IPS DF 19.7 (cell line): ENCODE measurements around the gene OR2M7.
"Not testable (repeated sequence)": the region's sequence is repeated elsewhere in the genome, so short reads cannot be mapped to it uniquely, and the experiment has no call there.

Experiments
- DNase-seq: peaks from one replicate; pipeline ENCODE4 v3.0.0-alpha.2; 2013; ENCODE audit warnings: low read depth, low spot score

OR2M7 gene, protein sequence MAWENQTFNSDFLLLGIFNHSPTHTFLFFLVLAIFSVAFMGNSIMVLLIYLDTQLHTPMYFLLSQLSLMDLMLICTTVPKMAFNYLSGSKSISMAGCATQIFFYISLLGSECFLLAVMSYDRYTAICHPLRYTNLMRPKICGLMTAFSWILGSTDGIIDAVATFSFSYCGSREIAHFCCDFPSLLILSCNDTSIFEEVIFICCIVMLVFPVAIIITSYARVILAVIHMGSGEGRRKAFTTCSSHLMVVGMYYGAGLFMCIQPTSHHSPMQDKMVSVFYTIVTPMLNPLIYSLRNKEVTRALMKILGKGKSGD

DNA sequence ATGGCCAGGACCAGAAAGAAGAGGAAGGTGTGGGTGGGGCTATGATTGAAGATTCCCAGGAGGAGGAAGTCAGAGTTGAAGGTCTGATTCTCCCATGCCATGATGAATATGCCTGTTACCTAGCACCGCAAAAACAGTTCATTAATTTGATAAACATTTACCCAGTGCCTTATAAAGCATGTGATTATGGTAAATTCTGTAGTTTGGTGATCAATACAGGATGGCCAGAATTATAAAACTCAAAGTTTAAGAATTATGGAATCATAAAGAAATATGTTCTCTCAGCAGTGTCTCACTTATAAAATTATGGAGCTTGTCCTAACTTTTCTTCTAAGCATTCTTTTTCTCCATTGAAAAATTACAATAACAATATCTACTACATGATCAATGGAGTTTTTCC lies at the start of gene OR2M7:
OR2M7 (minus strand) TSS at position 101 of the 400 bp plus-strand sequence; CDS start at position 101, 0 bp downstream.
- no peak for DNase-seq

DNA sequence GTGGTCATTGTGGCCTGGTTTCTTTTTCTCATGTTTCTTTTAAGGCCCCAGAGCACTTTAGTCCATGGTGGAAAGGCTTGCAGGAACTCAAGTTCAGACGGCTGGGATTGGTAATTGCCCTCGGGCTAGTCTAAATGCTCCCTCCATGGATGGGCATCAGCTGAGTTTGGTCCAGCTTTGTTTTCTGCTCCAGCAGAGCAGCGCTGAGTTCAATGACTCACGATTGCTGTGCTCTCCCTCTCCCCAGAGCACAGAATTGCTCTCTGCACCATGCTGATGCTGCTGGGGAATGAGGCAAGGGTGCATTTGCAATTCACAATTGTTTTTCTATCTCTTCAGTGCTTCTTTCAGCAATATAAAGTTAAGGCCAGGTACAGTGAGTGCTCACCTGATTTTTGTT lies 49.4 kb upstream of the OR2M7 start:
- DNase-seq = no peak

DNA sequence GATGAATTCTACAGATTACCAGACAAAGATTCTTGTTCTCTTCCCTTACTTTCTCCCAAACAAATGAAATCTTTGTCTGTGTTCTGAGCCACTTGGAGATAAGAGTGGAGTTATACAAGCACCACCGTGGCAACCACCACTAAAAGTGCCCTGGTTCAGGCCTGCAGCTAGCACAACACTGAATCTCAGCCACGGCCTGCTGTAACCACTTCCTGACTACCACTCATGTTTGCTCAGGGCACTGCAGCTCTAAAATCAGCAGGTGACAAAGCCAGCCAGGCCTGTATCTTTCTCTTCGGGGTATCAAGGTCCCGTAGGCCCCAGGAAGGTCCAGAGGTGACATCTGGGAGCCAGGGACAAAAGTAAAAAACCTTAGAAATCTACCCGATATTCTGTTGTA lies 48.0 kb upstream of the OR2M7 start:
- no peak for DNase-seq

DNA sequence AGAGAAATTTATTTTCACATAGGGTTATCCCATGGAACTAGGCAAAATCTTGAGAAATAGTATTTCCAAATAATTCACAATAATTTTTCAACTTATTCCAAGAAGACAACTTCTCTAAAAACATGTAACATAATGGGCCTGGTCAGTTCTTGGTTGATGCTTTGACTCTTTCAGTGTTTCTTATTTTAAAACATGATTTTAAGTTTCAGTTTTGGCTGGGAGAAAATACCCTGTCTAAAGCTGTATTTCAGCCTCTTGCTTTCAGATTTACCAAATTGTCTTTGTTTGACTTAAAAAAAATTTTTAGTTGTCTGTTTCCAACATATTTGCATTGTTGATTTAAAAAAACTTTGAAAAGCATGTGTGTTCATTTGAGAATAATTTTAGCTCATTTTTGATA lies 42.2 kb upstream of the OR2M7 start:
- no peak for DNase-seq

DNA sequence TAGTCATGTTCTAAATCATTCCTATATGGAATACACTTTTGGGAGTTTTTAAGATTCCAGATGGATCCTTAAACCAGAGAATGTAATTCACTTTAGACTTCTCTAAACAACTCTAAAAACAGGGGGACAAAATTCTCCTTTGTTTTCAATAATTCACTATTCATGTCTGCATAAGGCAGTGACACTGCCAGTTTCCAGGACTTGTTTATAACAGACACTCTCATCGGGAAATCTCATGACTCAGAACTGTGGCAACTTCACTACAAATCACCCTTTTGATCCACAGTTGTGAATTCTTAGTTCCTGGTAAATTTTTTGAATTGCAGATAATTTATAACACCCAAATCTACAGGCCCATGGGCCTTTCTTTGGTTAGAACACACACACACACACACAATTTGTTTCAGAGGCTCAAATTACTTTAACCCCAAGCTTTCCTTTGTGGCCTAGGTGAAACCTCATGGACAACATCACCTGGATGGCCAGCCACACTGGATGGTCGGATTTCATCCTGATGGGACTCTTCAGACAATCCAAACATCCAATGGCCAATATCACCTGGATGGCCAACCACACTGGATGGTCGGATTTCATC lies 36.9 kb upstream of the OR2M7 start, which contains the start of gene OR2T4:
OR2T4 (plus strand) TSS at position 545 of the 595 bp plus-strand sequence; CDS start at position 545, 0 bp downstream.
- DNase-seq = no peak

DNA sequence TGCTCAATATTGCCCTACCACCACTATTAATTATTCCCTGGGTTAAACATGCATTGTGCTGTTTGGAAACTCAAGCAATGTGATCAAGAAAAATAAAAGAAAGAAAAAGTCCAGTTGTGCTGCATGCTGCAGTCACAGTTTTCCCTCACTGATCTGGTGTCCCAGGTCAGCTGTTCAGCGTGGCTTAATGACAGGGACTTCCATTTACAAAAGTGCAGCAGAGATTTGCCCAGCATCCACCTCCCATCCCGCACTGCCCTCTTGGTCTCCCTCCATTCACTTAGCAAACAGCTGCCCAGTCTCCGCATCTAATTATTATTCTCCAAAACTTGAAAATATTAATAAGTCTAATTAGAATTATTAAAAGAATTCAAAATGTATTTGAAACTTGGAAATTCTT lies 35.0 kb upstream of the OR2M7 start:
- DNase-seq = no peak

DNA sequence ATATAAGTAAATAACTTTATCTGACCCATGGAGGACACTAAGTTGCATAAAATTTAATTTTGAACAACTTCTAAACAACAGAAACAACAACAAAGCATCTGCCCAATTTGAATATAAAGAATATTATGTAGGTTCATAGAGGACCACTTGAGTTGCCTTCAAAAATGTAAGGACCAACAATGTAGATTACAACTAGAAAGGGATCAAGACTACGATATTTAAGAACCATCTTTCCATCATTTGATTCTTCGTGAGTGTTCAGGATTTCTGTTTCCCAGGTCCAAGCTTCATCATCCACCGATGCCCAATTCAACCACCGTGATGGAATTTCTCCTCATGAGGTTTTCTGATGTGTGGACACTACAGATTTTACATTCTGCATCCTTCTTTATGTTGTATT lies 24.1 kb upstream of the OR2M7 start, which contains the start of gene OR14C36:
OR14C36 (plus strand) TSS at position 301 of the 400 bp plus-strand sequence; CDS start at position 301, 0 bp downstream.
- DNase-seq = no peak

DNA sequence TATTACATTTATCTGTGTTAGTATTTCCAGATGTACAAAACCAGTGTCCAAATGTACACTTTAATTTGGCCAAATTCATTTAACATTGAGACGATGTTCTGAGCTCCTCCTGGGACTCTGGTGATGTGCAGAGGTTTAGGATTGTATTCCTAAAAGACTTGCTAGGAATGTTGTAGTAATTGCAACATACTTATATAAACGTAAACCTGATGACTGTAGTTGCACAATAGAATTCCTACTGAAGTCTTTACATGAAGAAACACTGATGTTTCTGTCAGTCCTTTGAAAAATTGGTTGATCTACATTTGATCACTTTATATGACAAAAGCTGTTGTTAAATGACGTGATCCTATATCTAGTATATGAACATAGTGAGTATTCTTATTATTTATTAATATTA lies 19.1 kb upstream of the OR2M7 start:
- DNase-seq = no peak

DNA sequence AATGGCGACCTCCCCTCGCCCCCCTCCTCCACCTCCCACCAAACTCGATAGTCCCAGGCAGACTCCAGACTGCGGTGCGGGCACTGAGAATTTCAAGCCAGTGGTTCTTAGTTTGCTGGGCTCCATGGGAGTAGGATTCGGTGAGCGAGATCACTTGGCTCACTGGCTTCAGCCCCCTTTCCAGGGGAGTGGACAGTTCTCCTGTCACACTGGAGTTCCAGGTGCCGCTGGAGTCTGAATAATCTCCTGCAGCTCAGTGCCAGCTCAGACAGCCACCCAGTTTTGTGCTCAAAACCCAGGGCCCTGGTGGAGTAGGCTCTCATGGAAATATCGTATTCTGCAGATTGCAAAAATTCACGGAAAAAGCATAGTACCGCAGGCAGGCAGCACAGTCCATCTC lies 7.6 kb downstream of the OR2M7 start:
- DNase-seq = no peak

DNA sequence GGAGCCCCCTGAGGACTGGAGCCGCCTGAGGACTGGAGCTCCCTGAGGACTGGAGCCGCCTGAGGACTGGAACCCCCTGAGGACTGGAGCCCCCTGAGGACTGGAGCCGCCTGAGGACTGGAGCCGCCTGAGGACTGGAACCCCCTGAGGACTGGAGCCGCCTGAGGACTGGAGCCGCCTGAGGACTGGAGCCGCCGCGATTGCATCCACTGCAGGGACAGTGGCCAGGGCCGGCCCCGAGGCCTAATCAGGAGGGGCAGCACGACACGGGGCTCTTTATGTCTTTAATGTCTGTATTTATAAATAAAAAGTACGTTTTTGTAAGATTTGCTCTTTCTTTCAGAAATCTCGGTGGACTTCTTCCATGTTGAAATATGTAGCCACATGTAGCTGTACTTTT lies 17.6 kb downstream of the OR2M7 start:
- DNase-seq = not testable (repeated sequence)

DNA sequence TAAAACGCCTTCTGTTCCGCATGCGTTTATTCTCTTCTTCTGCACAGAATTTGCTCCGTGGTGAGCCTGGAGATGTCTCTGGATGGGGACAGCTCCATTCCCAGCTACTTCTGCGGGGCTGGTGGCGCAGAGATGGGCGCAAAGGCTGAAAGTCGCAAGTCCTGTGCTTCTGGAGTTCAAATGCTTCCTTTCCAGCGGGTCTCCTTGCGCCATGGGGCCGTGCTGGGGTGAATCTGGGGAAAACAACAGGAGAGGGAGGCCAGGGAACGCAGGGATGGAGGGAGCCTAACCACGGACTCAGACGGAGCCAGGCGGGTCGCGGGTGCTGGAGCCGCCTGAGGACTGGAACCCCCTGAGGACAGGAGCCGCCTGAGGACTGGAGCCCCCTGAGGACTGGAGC lies 18.3 kb downstream of the OR2M7 start:
- no peak for DNase-seq

DNA sequence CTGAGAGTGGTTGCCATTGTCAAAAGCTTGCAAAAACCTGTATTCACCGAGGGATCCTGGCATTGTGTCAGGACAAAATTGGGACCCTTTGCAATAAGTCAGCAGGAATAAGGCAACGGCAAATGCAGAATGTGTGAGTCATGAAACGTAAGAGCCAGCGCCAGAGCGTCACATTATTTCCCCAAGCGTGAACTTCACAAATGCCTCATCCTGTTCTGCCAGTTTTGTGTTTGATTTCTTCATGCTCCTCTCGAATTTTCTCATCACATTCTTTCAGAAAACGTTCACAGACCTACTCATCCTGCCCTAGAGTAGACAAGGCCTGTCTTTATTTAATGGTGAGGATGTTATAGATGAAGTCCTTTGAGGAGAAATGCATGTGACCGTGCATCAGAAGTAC lies 18.7 kb downstream of the OR2M7 start:
- DNase-seq = not testable (repeated sequence)

DNA sequence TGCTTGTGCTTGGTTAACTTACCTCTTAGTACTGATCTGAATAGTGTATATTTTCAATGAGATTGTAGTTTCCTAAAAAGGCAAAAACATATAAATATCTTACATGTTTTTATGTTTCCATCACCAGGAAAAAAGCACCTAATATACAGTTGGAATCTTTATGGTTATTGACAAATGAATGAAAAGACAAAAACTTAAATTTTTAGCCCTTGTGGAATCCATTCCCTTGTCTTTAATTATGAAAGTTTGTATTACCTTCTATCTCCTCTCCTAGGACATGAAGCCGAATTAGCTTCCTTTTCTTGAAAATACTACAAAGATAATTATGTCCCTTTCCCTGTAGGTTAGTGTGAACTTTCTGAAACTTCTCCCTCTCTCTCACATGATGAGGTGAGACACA lies 21.0 kb downstream of the OR2M7 start, which contains the start of gene OR2T12:
OR2T12 (minus strand) TSS at position 101 of the 400 bp plus-strand sequence. CDS start 7,846 bp downstream, outside the sequence.
- no peak for DNase-seq

DNA sequence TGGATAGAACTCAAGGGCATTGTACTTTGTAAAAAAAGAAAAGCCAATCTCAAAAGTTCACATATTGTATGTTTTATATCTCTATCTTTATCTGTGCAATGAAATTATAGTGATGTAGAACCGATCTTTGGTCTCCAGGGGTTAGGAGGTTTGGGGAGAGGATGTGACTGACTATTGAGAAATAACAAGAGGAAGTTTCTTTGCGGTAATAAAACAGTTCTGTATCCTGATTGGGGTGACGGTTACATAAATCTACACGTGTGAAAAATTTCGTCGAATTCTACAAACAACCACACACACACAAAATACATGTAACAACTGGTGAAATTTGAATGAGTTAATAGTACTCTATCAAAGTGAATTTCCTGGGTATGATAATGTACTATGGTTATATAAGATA lies 36.0 kb downstream of the OR2M7 start:
- no peak for DNase-seq

DNA sequence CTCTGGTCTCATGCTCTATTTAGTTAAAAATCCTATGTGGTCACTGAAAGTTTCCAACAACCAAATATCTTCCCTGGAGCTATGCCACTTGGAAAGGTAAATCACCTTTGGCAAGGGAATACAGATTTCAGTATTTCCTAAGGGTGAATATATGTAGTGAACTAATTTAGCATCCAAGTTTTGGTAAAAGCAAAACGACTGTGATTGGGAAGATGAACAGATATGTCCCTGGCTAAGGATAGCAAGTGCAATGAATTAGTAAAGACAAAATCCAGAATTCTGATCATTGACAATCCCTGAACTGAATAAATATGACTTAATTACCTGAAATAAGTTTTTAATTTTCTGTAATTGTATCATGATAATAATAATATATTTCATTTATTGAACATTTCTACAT lies 46.5 kb downstream of the OR2M7 start, which contains the start of gene OR2T33:
OR2T33 (minus strand) TSS at position 101 of the 400 bp plus-strand sequence. CDS start 4,162 bp downstream, outside the sequence.
- no peak for DNase-seq
